Endometrial microvascular endothelial cells (primary cell): ENCODE results near the gene KRTAP1-3. TPM values are rescaled to one million over a fixed set of nuclear protein-coding genes. Genes with fewer than 3 reads are reported as not detected.
"Not testable (repeated sequence)": the region's sequence is repeated elsewhere in the genome, so short reads cannot be mapped to it uniquely, and the experiment has no call there.

Experiments
- in situ Hi-C: cut with HindIII; loops from 2 replicates; pipeline ENCODE4 v1.10.0; 2017; ENCODE audit warnings: low sequenced_read_pairs, low pct_unique_long_range_greater_than_20kb; ENCODE audit errors: inconsistent ontology term
- total RNA-seq: library from RNA; depleted of rRNA; stranded (reverse); fragments of >200 nt; gene quantifications from one replicate; pipeline ENCODE4 v1.2.3, GENCODE V29; 2015; ENCODE audit errors: inconsistent ontology term

The KRTAP1-3 gene
- total RNA-seq, 1 donor from 2014 or later: not detected

- in situ Hi-C loops: no loop called here
Observed at GRCh38 chr17:41015454-41015853, 19.2 kb downstream of the KRTAP1-3 start.

- in situ Hi-C loops: no loop called here
Observed at GRCh38 chr17:41013606-41014005, 21.1 kb downstream of the KRTAP1-3 start.

GRCh38 chr17:41013181-41013580 is 21.5 kb downstream of the KRTAP1-3 start:
- in situ Hi-C loops: no loop called here

GRCh38 chr17:41012326-41013120 is 22.2 kb downstream of the KRTAP1-3 start:
- in situ Hi-C loops: no loop called here

GRCh38 chr17:41010441-41010840 is 24.2 kb downstream of the KRTAP1-3 start:
- in situ Hi-C loops: no loop called here

- in situ Hi-C loops: no loop called here
Observed at GRCh38 chr17:41009936-41010335, 24.7 kb downstream of the KRTAP1-3 start.

GRCh38 chr17:41009301-41009760 is 25.3 kb downstream of the KRTAP1-3 start:
- in situ Hi-C loops: no loop called here

GRCh38 chr17:41008811-41009210 is 25.9 kb downstream of the KRTAP1-3 start, which contains the start of gene KRTAP3-1:
KRTAP3-1 (minus strand) TSS chr17:41009128; CDS start chr17:41009074, 54 bp downstream.
- in situ Hi-C loops: no loop called here

GRCh38 chr17:41004397-41004796 is 30.3 kb downstream of the KRTAP1-3 start:
- in situ Hi-C loops: no loop called here

- in situ Hi-C loops: no loop called here
Observed at GRCh38 chr17:41003926-41004325, 30.7 kb downstream of the KRTAP1-3 start.

- in situ Hi-C loops: no loop called here
Observed at GRCh38 chr17:41002814-41003213, 31.9 kb downstream of the KRTAP1-3 start.

GRCh38 chr17:41001795-41002194 is 32.9 kb downstream of the KRTAP1-3 start:
- in situ Hi-C loops: no loop called here

- in situ Hi-C loops: not testable (repeated sequence)
Observed at GRCh38 chr17:40999563-40999962, 35.1 kb downstream of the KRTAP1-3 start, which contains the start of gene KRTAP3-2. KRTAP3-2 (minus strand) TSS chr17:40999906; CDS start chr17:40999853, 53 bp downstream.

- in situ Hi-C loops: no loop called here
Observed at GRCh38 chr17:40997361-40997760, 37.3 kb downstream of the KRTAP1-3 start.

GRCh38 chr17:40996829-40997228 is 37.8 kb downstream of the KRTAP1-3 start:
- in situ Hi-C loops: no loop called here

- in situ Hi-C loops: no loop called here
Observed at GRCh38 chr17:40995116-40995515, 39.6 kb downstream of the KRTAP1-3 start.

- in situ Hi-C loops: no loop called here
Observed at GRCh38 chr17:40993839-40994238, 40.8 kb downstream of the KRTAP1-3 start, which contains the start of gene KRTAP3-3. KRTAP3-3 (minus strand) TSS chr17:40994164; CDS start chr17:40994097, 67 bp downstream.

GRCh38 chr17:40993084-40993483 is 41.6 kb downstream of the KRTAP1-3 start:
- in situ Hi-C loops: no loop called here

GRCh38 chr17:40992666-40993065 is 42.0 kb downstream of the KRTAP1-3 start:
- in situ Hi-C loops: no loop called here

- in situ Hi-C loops: no loop called here
Observed at GRCh38 chr17:40986920-40987319, 47.8 kb downstream of the KRTAP1-3 start.
